Panc1 (cell line): ENCODE data around the gene MAP7. TPM values are rescaled to one million over a fixed set of nuclear protein-coding genes. Genes with fewer than 3 reads are reported as not detected.

Experiments
- ATAC-seq: fragments of 200-7000 bp; cut with Tn5 transposase; 2 replicates; pipeline ENCODE4 v1.9.1; 2020; ENCODE audit warnings: mild to moderate bottlenecking, moderate library complexity
- BruUV-seq: library from RNA; stranded (reverse); fragments of 400-500 nt; replicated peaks from 2 replicates; lab custom pipeline; 2021; lab: Mats Ljungman, UMichigan
- CTCF ChIA-PET: fragments of 300-600 bp; sonication (Branson Sonifier 250); formaldehyde crosslinking; loops from one replicate; lab custom pipeline; 2022; ENCODE audit warnings: antibody characterized with exemption; lab: Charles Lee
- POLR2A ChIA-PET: fragments of 300-600 bp; sonication (Branson Sonifier 250); formaldehyde crosslinking; loops from one replicate; lab custom pipeline; 2022; ENCODE audit warnings: antibody characterized with exemption; lab: Charles Lee
- DNase-seq: peaks from one replicate; pipeline ENCODE4 v3.0.0-alpha.2; 2010; ENCODE audit warnings: low read depth, low spot score
- H3K27ac ChIP-seq: 2 replicates; pipeline ENCODE4 v1.5.1; 2011; ENCODE audit warnings: mild to moderate bottlenecking, low read length, inconsistent platforms
- H3K27me3 ChIP-seq: fragments of 200-500 bp; sonication (Bioruptor generic); 2 replicates; pipeline ENCODE4 v1.6.0; 2014; ENCODE audit warnings: low read length, inconsistent platforms; ENCODE audit not compliant: control insufficient read depth, insufficient read depth
- H3K36me3 ChIP-seq: fragments of 200-500 bp; sonication (Bioruptor generic); 2 replicates; pipeline ENCODE4 v1.5.1; 2014; ENCODE audit warnings: inconsistent platforms, mild to moderate bottlenecking, low read length, moderate library complexity; ENCODE audit not compliant: control insufficient read depth, insufficient read depth
- H3K4me1 ChIP-seq: 2 replicates; pipeline ENCODE4 v1.5.1; 2011; ENCODE audit warnings: inconsistent platforms, mild to moderate bottlenecking, low read length, moderate library complexity; ENCODE audit not compliant: control insufficient read depth, insufficient read depth
- H3K4me3 ChIP-seq, 2 experiments: 2 replicates each; pipeline ENCODE4 v1.5.1; 2011 to 2012; ENCODE audit warnings: low read depth in 2 of 2, low read length in 2 of 2, mild to moderate bottlenecking in 2 of 2, inconsistent platforms in 1 of 2, moderate library complexity in 1 of 2
- H3K9me3 ChIP-seq: fragments of 200-500 bp; sonication (Bioruptor generic); 2 replicates; pipeline ENCODE4 v1.5.1; 2014; ENCODE audit warnings: low read depth, mild to moderate bottlenecking, inconsistent platforms, low read length, moderate library complexity; ENCODE audit not compliant: control insufficient read depth, insufficient read depth
- CTCF ChIP-seq: fragments of 450-650 bp; IDR thresholded peaks from 2 replicates; pipeline ENCODE4 v1.5.1; 2017; ENCODE audit warnings: mild to moderate bottlenecking
- POLR2AphosphoS5 ChIP-seq: IDR thresholded peaks from 2 replicates; pipeline ENCODE4 v1.6.1; 2012; ENCODE audit warnings: mild to moderate bottlenecking, low read depth, low read length, moderate library complexity
- SIN3A ChIP-seq: IDR thresholded peaks from 2 replicates; pipeline ENCODE4 v1.6.1; 2012; ENCODE audit warnings: low read depth, mild to moderate bottlenecking, low read length, moderate library complexity, borderline replicate concordance; ENCODE audit not compliant: insufficient read depth
- TCF7L2 ChIP-seq: IDR thresholded peaks from 2 replicates; pipeline ENCODE4 v1.6.1; 2011; ENCODE audit warnings: mild to moderate bottlenecking, low read depth, low read length, inconsistent platforms
- in situ Hi-C: cut with HindIII; loops from 2 replicates; pipeline ENCODE4 v1.10.0; 2016; ENCODE audit warnings: low sequenced_read_pairs, low pct_unique_long_range_greater_than_20kb
- intact Hi-C: fragments of 100-400 bp; cut with micrococcal nuclease; formaldehyde crosslinking; loops from one replicate; pipeline ENCODE4 v1.10.0; 2022; ENCODE audit not compliant: unreplicated experiment
- total RNA-seq: library from RNA; stranded (reverse); gene quantifications from one replicate; pipeline ENCODE4 v1.2.1, GENCODE V29; 2021; ENCODE audit not compliant: unreplicated experiment
- TF ChIP-seq, protein P1 (sequence below), 2 experiments: IDR thresholded peaks; 2 replicates each; pipeline ENCODE4 v1.6.1; 2011 to 2012; ENCODE audit warnings: low read depth in 2 of 2, control low read depth in 1 of 2, low read length in 1 of 2, mild to moderate bottlenecking in 1 of 2, moderate library complexity in 1 of 2; ENCODE audit not compliant: insufficient read depth in 1 of 2

The MAP7 gene
- total RNA-seq, 1 experiment from 2014 or later = 1.8 TPM

DNA sequence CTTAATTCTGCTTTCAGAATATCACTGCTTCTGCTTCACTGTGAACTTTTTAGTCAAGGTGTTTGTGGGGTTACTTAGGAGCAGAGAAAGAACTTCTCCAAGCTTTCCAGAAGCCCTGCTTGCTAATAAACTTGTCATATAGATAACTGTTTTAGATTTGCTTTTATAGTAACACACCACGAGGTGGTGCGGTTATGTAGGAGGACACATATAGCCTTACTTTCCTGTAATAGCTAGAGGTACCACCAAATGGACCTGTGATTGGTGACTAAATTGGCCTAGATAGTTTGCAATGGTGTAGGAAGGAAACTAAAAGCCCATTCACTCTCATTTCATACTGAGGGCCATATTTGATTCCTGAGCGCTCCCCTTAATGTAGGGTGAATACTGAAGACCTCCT lies 208.3 kb downstream of the MAP7 start:
- peak; percentile 17 for DNase-seq
- CTCF ChIA-PET = interaction anchor here (0.6 to 2.2 kb wide), 3 partner anchors 183 to 208 kb away, joined by 3 to 9 read pairs (median 3); partner anchors contain the start of gene MAP7
- peak; percentile 44 for TF ChIP-seq CTCF
- no peak for TF ChIP-seq POLR2AphosphoS5
- Histone ChIP-seq H3K27me3 (no peaks in the 10 kb centered on the region), H3K27ac (no peak overlapping the region), H3K4me1 (no peaks in the 10 kb centered on the region), H3K36me3 (no peaks in the 10 kb centered on the region), H3K9me3 (no peaks in the 10 kb centered on the region), H3K4me3 (no peak overlapping the region)
- intact Hi-C loops (loop anchor here (5.0 kb wide), 1 partner anchor 210 kb away; the partner anchor contains the start of gene MAP7), in situ Hi-C loops (no loop called here)
- POLR2A ChIA-PET = no interaction called here
- ATAC-seq = peak; percentile 73
- BruUV-seq = no TSS peak

DNA sequence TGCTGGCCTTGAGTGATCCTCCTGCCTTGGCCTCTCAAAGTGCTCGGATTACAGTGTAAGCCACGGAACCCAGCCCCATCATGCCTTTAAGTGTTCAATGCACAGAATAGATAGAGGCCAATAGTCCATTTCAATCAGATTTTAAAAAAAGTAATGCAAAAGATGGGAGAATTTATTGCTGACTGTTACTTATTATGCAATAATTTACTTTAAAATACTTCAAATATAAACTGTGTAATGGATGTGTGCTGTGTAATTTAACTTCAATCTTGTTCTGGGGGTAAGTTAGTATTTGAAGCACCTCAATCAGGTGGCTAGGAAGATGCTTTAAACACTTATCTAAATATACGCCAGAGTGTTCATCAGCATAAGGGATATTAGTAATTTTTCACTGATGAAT lies 208.9 kb downstream of the MAP7 start:
- DNase-seq (no peak), ATAC-seq (no peak)
- CTCF ChIA-PET = interaction anchor here (2.2 kb wide), 1 partner anchor 206 kb away, joined by 9 read pairs; no protein-coding TSS in a partner anchor
- no peaks in the 10 kb centered on the region for H3K27me3 ChIP-seq
- in situ Hi-C loops = no loop called here
- no TSS peak for BruUV-seq
- POLR2A ChIA-PET = no interaction called here
- intact Hi-C loops = loop anchor here (5.0 kb wide), 1 partner anchor 211 kb away; the partner anchor contains the start of gene MAP7
- H3K36me3 ChIP-seq = no peaks in the 10 kb centered on the region
- H3K27ac ChIP-seq = no peak overlapping the region
- TF ChIP-seq POLR2AphosphoS5 (no peak), TCF7L2 (no peak), CTCF (no peak), SIN3A (no peak)
- TF ChIP-seq, protein P1, sequence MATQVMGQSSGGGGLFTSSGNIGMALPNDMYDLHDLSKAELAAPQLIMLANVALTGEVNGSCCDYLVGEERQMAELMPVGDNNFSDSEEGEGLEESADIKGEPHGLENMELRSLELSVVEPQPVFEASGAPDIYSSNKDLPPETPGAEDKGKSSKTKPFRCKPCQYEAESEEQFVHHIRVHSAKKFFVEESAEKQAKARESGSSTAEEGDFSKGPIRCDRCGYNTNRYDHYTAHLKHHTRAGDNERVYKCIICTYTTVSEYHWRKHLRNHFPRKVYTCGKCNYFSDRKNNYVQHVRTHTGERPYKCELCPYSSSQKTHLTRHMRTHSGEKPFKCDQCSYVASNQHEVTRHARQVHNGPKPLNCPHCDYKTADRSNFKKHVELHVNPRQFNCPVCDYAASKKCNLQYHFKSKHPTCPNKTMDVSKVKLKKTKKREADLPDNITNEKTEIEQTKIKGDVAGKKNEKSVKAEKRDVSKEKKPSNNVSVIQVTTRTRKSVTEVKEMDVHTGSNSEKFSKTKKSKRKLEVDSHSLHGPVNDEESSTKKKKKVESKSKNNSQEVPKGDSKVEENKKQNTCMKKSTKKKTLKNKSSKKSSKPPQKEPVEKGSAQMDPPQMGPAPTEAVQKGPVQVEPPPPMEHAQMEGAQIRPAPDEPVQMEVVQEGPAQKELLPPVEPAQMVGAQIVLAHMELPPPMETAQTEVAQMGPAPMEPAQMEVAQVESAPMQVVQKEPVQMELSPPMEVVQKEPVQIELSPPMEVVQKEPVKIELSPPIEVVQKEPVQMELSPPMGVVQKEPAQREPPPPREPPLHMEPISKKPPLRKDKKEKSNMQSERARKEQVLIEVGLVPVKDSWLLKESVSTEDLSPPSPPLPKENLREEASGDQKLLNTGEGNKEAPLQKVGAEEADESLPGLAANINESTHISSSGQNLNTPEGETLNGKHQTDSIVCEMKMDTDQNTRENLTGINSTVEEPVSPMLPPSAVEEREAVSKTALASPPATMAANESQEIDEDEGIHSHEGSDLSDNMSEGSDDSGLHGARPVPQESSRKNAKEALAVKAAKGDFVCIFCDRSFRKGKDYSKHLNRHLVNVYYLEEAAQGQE (IDR thresholded peaks at IDR 0.05; ENCODE audit: insufficient read depth in 1 of 2, low read depth in 2 of 2, low read length in 1 of 2) = no peak
- no peak overlapping the region for H3K4me3 ChIP-seq
- H3K9me3 ChIP-seq = no peaks in the 10 kb centered on the region
- H3K4me1 ChIP-seq = no peaks in the 10 kb centered on the region
